WTC11 (cell line): Measurements from ENCODE around the gene DNAAF5.

Source experiments
- ATF3 ChIP-seq: sonication (generic); formaldehyde crosslinking; conservative IDR thresholded peaks from 2 replicates; pipeline ENCODE4 v1.8.1; 2022; ENCODE audit warnings: mild to moderate bottlenecking, missing genetic modification reagents
- CREB1 ChIP-seq: sonication (generic); formaldehyde crosslinking; IDR thresholded peaks from 2 replicates; pipeline ENCODE4 v1.8.0; 2023; ENCODE audit warnings: mild to moderate bottlenecking, missing genetic modification reagents
- ELF4 ChIP-seq: sonication (generic); formaldehyde crosslinking; IDR thresholded peaks from 2 replicates; pipeline ENCODE4 v1.8.1; 2022; ENCODE audit warnings: low read depth, mild to moderate bottlenecking, moderate library complexity, missing genetic modification reagents
- GRHL2 ChIP-seq: fragments of 250-450 bp; sonication (Bioruptor Pico); IDR thresholded peaks from 2 replicates; pipeline ENCODE4 v1.8.0; 2022; ENCODE audit warnings: mild to moderate bottlenecking, moderate library complexity; ENCODE audit not compliant: insufficient replicate concordance, severe bottlenecking
- MAX ChIP-seq: sonication (generic); formaldehyde crosslinking; IDR thresholded peaks from 2 replicates; pipeline ENCODE4 v1.8.0; 2022; ENCODE audit warnings: mild to moderate bottlenecking, missing genetic modification reagents
- RELA ChIP-seq: sonication (generic); formaldehyde crosslinking; IDR thresholded peaks from 2 replicates; pipeline ENCODE4 v1.8.1; 2022; ENCODE audit warnings: missing genetic modification reagents, mild to moderate bottlenecking, borderline replicate concordance
- SP1 ChIP-seq: sonication (generic); formaldehyde crosslinking; conservative IDR thresholded peaks from 2 replicates; pipeline ENCODE4 v1.8.1; 2022; ENCODE audit warnings: missing genetic modification reagents
- ZNF138 ChIP-seq: sonication (generic); formaldehyde crosslinking; conservative IDR thresholded peaks from 2 replicates; pipeline ENCODE4 v1.8.1; 2022; ENCODE audit warnings: mild to moderate bottlenecking, moderate library complexity, missing genetic modification reagents
- ZNF232 ChIP-seq: sonication (generic); formaldehyde crosslinking; IDR thresholded peaks from 2 replicates; pipeline ENCODE4 v1.8.0; 2022; ENCODE audit warnings: mild to moderate bottlenecking, missing genetic modification reagents
- ZNF423 ChIP-seq: fragments of 250-450 bp; sonication (Bioruptor Pico); IDR thresholded peaks from 2 replicates; pipeline ENCODE4 v2.1.2; 2022; ENCODE audit warnings: mild to moderate bottlenecking, moderate library complexity
- ZNF532 ChIP-seq: fragments of 250-450 bp; sonication (Bioruptor Pico); IDR thresholded peaks from 2 replicates; pipeline ENCODE4 v1.9.0; 2021; ENCODE audit warnings: mild to moderate bottlenecking, borderline replicate concordance
- ZSCAN18 ChIP-seq: fragments of 250-450 bp; sonication (Bioruptor Pico); IDR thresholded peaks from 2 replicates; pipeline ENCODE4 v2.1.2; 2022; ENCODE audit warnings: mild to moderate bottlenecking, moderate library complexity
- TF ChIP-seq, protein P1 (sequence below): fragments of 200-600 bp; IDR thresholded peaks from 2 replicates; pipeline ENCODE4 v1.8.0; 2022; ENCODE audit warnings: antibody characterized with exemption
- TF ChIP-seq, protein P2 (sequence below): sonication (generic); formaldehyde crosslinking; IDR thresholded peaks from 2 replicates; pipeline ENCODE4 v1.8.1; 2023; ENCODE audit warnings: mild to moderate bottlenecking, missing genetic modification reagents, moderate library complexity

DNA sequence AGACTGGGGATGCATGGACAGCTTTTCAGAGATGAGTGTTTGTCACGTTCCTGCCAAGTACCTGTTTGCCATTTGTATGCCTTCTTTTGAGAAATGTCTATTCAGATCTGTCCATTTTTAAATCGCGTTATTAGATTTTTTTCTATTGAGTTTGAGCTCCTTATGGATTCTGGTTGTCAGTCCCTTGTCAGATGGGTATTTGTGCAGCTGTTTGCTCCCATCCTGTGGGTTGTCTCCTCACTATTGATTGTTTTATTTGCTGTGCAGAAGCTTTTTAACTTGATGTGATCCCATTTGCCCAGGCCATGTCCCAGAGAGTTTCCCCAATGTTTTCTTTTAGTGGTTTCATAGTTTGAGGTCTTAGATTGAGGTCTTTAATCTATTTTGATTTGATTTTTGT lies 6.1 kb downstream of the DNAAF5 start:
- TF ChIP-seq, protein P1, sequence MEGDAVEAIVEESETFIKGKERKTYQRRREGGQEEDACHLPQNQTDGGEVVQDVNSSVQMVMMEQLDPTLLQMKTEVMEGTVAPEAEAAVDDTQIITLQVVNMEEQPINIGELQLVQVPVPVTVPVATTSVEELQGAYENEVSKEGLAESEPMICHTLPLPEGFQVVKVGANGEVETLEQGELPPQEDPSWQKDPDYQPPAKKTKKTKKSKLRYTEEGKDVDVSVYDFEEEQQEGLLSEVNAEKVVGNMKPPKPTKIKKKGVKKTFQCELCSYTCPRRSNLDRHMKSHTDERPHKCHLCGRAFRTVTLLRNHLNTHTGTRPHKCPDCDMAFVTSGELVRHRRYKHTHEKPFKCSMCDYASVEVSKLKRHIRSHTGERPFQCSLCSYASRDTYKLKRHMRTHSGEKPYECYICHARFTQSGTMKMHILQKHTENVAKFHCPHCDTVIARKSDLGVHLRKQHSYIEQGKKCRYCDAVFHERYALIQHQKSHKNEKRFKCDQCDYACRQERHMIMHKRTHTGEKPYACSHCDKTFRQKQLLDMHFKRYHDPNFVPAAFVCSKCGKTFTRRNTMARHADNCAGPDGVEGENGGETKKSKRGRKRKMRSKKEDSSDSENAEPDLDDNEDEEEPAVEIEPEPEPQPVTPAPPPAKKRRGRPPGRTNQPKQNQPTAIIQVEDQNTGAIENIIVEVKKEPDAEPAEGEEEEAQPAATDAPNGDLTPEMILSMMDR, result no peak
- no peak for TF ChIP-seq GRHL2
- no peak for TF ChIP-seq ATF3 (CRISPR knock-in tag)
- no peak for TF ChIP-seq MAX (CRISPR knock-in tag)
- TF ChIP-seq, protein P2, sequence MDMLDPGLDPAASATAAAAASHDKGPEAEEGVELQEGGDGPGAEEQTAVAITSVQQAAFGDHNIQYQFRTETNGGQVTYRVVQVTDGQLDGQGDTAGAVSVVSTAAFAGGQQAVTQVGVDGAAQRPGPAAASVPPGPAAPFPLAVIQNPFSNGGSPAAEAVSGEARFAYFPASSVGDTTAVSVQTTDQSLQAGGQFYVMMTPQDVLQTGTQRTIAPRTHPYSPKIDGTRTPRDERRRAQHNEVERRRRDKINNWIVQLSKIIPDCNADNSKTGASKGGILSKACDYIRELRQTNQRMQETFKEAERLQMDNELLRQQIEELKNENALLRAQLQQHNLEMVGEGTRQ, result no peak
- TF ChIP-seq ELF4, result no peak
- no peak for TF ChIP-seq ZSCAN18 (CRISPR knock-in tag)
- TF ChIP-seq RELA (CRISPR knock-in tag), result no peak
- no peak for TF ChIP-seq ZNF138
- TF ChIP-seq ZNF423 (CRISPR knock-in tag), result no peak
- TF ChIP-seq CREB1 (CRISPR knock-in tag), result no peak
- TF ChIP-seq SP1, result no peak
- TF ChIP-seq ZNF532 (CRISPR knock-in tag), result no peak
- no peak for TF ChIP-seq ZNF232 (CRISPR knock-in tag)
